T-cell (primary cell): Measurements from ENCODE around the gene KCNK2. TPM values are rescaled to one million over a fixed set of nuclear protein-coding genes. Genes with fewer than 3 reads are reported as not detected.

ENCODE experiments used
- ATAC-seq, 4 experiments: fragments of 200-7000 bp in 3 of 4; fragments of 150-1000 bp in 1 of 4; cut with Tn5 transposase; replicated peaks in 1 of 4; 1 replicate in 3 of 4; 2 replicates in 1 of 4; pipeline ENCODE4 v1.10.0; 2021; ENCODE audit warnings: moderate library complexity in 3 of 4, mild to moderate bottlenecking in 2 of 4, moderate number of reproducible peaks in 1 of 4
- CTCF ChIA-PET, 2 donors: fragments of 300-600 bp; sonication (Branson Sonifier 250); formaldehyde crosslinking; loops; one replicate each; lab custom pipeline; 2022; ENCODE audit warnings: antibody characterized with exemption in 2 of 2; lab: Charles Lee
- POLR2A ChIA-PET, 2 donors: fragments of 300-600 bp; sonication (Branson Sonifier 250); formaldehyde crosslinking; loops; one replicate each; lab custom pipeline; 2022; ENCODE audit warnings: antibody characterized with exemption in 2 of 2; lab: Charles Lee
- DNase-seq, 35 experiments: peaks; one replicate each; pipeline versions ENCODE4 v3.0.0 to v3.0.0-alpha.2; 2013 to 2023
- H3K27ac ChIP-seq: one replicate; pipeline ENCODE4 v1.5.1; 2013; ENCODE audit warnings: low read length
- H3K27me3 ChIP-seq, 2 experiments: replicated peaks in 1 of 2; 1 replicate in 1 of 2; 2 replicates in 1 of 2; pipeline versions ENCODE4 v1.6.1 to v1.7.0; 2013; ENCODE audit warnings: low read length in 1 of 2, mixed read lengths in 1 of 2; ENCODE audit not compliant: control insufficient read depth in 2 of 2, insufficient read depth in 2 of 2; ENCODE audit errors: extremely low read depth in 1 of 2
- H3K36me3 ChIP-seq, 2 donors: 1 replicate in 1 of 2; 2 replicates in 1 of 2; pipeline versions ENCODE4 v1.6.1 to v1.7.0; 2013; ENCODE audit warnings: low read length in 1 of 2; ENCODE audit not compliant: control insufficient read depth in 2 of 2, insufficient read depth in 1 of 2; ENCODE audit errors: extremely low read depth in 1 of 2
- H3K4me1 ChIP-seq, 2 experiments: 1 replicate in 1 of 2; 2 replicates in 1 of 2; pipeline versions ENCODE4 v1.6.1 to v1.7.0; 2013; ENCODE audit warnings: low read length in 2 of 2, mixed read lengths in 1 of 2; ENCODE audit not compliant: insufficient read depth in 2 of 2, control insufficient read depth in 1 of 2; ENCODE audit errors: extremely low read depth in 1 of 2
- H3K4me3 ChIP-seq, 2 donors: 1 replicate in 1 of 2; 2 replicates in 1 of 2; pipeline versions ENCODE4 v1.5.1 to v1.7.0; 2013; ENCODE audit warnings: mild to moderate bottlenecking in 2 of 2, low read length in 1 of 2, moderate library complexity in 1 of 2; ENCODE audit not compliant: control insufficient read depth in 1 of 2; ENCODE audit errors: extremely low read depth in 1 of 2
- H3K9me3 ChIP-seq: 2 replicates; pipeline ENCODE4 v1.7.0; 2013
- H3K27ac Mint-ChIP-seq, 2 donors: one replicate each; pipeline ENCODE4 v1.8.0; 2020 to 2021; ENCODE audit warnings: mild to moderate bottlenecking in 2 of 2, mixed read lengths in 2 of 2
- H3K27me3 Mint-ChIP-seq, 2 donors: one replicate each; pipeline ENCODE4 v1.8.0; 2021 to 2022; ENCODE audit warnings: mixed read lengths in 2 of 2
- H3K36me3 Mint-ChIP-seq: one replicate; pipeline ENCODE4 v1.8.0; 2021; ENCODE audit warnings: mixed read lengths
- H3K4me1 Mint-ChIP-seq, 3 donors: one replicate each; pipeline ENCODE4 v1.8.0; 2020 to 2022; ENCODE audit warnings: mixed read lengths in 3 of 3, mild to moderate bottlenecking in 1 of 3
- H3K4me3 Mint-ChIP-seq, 3 donors: one replicate each; pipeline ENCODE4 v1.8.0; 2020 to 2022; ENCODE audit warnings: mild to moderate bottlenecking in 3 of 3, mixed read lengths in 3 of 3, moderate library complexity in 3 of 3
- H3K9me3 Mint-ChIP-seq, 3 donors: one replicate each; pipeline ENCODE4 v1.8.0; 2020 to 2022; ENCODE audit warnings: mixed read lengths in 3 of 3
- WGBS: methylation state at CpG from one replicate; pipeline ENCODE4 v1.1.5; 2013; ENCODE audit warnings: missing lambda C conversion rate; ENCODE audit not compliant: insufficient coverage; 5-methylcytosine and 5-hydroxymethylcytosine counted together
- total RNA-seq, 35 experiments: library from RNA in 6 of 35; stranded (reverse) in 6 of 35; fragments of 120-200 nt in 1 of 35; gene quantifications; one replicate each; pipeline versions ENCODE4 v1.2.1 to v1.2.4 and lab custom pipeline; 2013 to 2026

KCNK2 gene
- total RNA-seq, 5 donors from 2014 or later (not counting 1 experiment from before 2014, with no cell fraction given) = not detected

GRCh38 chr1:215263636-215264035, 181.1 kb downstream of the KCNK2 start:
- H3K4me1 Mint-ChIP-seq = no peaks in the 10 kb centered on the region
- no peaks in the 10 kb centered on the region for H3K27me3 Mint-ChIP-seq
- H3K9me3 Mint-ChIP-seq = peaks cover 4 to 9% (median 6%) of the 10 kb centered on the region in 3 donors
- Histone ChIP-seq H3K27ac (no peak overlapping the region), H3K9me3 (no peaks in the 10 kb centered on the region), H3K36me3 (no peaks in the 10 kb centered on the region), H3K4me3 (no peak overlapping the region), H3K4me1 (no peaks in the 10 kb centered on the region), H3K27me3 (no peaks in the 10 kb centered on the region)
- no peak overlapping the region for H3K4me3 Mint-ChIP-seq
- ChIA-PET POLR2A (no interaction called here), CTCF (no interaction called here)
- H3K27ac Mint-ChIP-seq = no peak overlapping the region
- DNase-seq = no peak
- H3K36me3 Mint-ChIP-seq = no peaks in the 10 kb centered on the region
- WGBS = no CpG with 5 or more reads among the region's 1 CpG
- no peak for ATAC-seq

- POLR2A ChIA-PET = no interaction called here
- H3K36me3 Mint-ChIP-seq = no peaks in the 10 kb centered on the region
These were observed 182.1 kb downstream of the KCNK2 start for GRCh38 chr1:215264649-215265048.

GRCh38 chr1:215267495-215267894, 185.0 kb downstream of the KCNK2 start:
- Mint-ChIP-seq H3K36me3 (no peaks in the 10 kb centered on the region), H3K27ac (no peak overlapping the region), H3K27me3 (peaks cover 0 to 8% of the 10 kb centered on the region in 2 donors), H3K4me3 (no peak overlapping the region), H3K9me3 (peaks cover 0 to 17% (median 8%) of the 10 kb centered on the region in 3 donors), H3K4me1 (no peaks in the 10 kb centered on the region)
- ChIA-PET POLR2A (no interaction called here), CTCF (interaction anchor here in 1 of 2 donors (0.7 kb wide), 1 partner anchor 63 kb away, joined by 3 read pairs; no protein-coding TSS in a partner anchor)
- no peaks in the 10 kb centered on the region for H3K4me1 ChIP-seq
- WGBS = no CpG with 5 or more reads among the region's 1 CpG
- no peak for DNase-seq
- H3K27ac ChIP-seq = no peak overlapping the region
- ATAC-seq = no peak
- H3K9me3 ChIP-seq = peaks cover 2% of the 10 kb centered on the region
- H3K27me3 ChIP-seq = no peaks in the 10 kb centered on the region
- H3K4me3 ChIP-seq = no peak overlapping the region
- no peaks in the 10 kb centered on the region for H3K36me3 ChIP-seq

More at GRCh38 chr1:215264649-215265048, 182.1 kb downstream of the KCNK2 start:
- Mint-ChIP-seq H3K27me3 (no peaks in the 10 kb centered on the region), H3K9me3 (peaks cover 3 to 6% (median 4%) of the 10 kb centered on the region in 3 donors), H3K27ac (no peak overlapping the region), H3K4me3 (no peak overlapping the region), H3K4me1 (no peaks in the 10 kb centered on the region)
- H3K27me3 ChIP-seq = no peaks in the 10 kb centered on the region
- H3K9me3 ChIP-seq = no peaks in the 10 kb centered on the region
- DNase-seq = no peak
- CTCF ChIA-PET = no interaction called here
- no peaks in the 10 kb centered on the region for H3K36me3 ChIP-seq
- WGBS = no CpG with 5 or more reads among the region's 3 CpGs
- no peak overlapping the region for H3K27ac ChIP-seq
- H3K4me3 ChIP-seq = no peak overlapping the region
- no peaks in the 10 kb centered on the region for H3K4me1 ChIP-seq
- ATAC-seq = no peak

GRCh38 chr1:215269955-215270354, 187.4 kb downstream of the KCNK2 start:
- Histone ChIP-seq H3K9me3 (peaks cover 2% of the 10 kb centered on the region), H3K36me3 (no peaks in the 10 kb centered on the region), H3K4me3 (no peak overlapping the region), H3K27ac (no peak overlapping the region), H3K4me1 (no peaks in the 10 kb centered on the region), H3K27me3 (no peaks in the 10 kb centered on the region)
- ChIA-PET CTCF (no interaction called here), POLR2A (no interaction called here)
- 40% methylated on average over 1 of the region's 3 CpGs for WGBS
- peaks cover 3 to 23% (median 8%) of the 10 kb centered on the region in 3 donors for H3K9me3 Mint-ChIP-seq
- no peak overlapping the region for H3K4me3 Mint-ChIP-seq
- peaks cover 0 to 8% of the 10 kb centered on the region in 2 donors for H3K27me3 Mint-ChIP-seq
- no peak for ATAC-seq
- no peaks in the 10 kb centered on the region for H3K4me1 Mint-ChIP-seq
- no peak overlapping the region for H3K27ac Mint-ChIP-seq
- H3K36me3 Mint-ChIP-seq = no peaks in the 10 kb centered on the region
- no peak for DNase-seq

- no CpG with 5 or more reads among the region's 5 CpGs for WGBS
- H3K4me3 Mint-ChIP-seq = no peak overlapping the region
- ChIA-PET CTCF (no interaction called here), POLR2A (no interaction called here)
- Histone ChIP-seq H3K27ac (no peak overlapping the region), H3K36me3 (no peaks in the 10 kb centered on the region), H3K27me3 (no peaks in the 10 kb centered on the region), H3K4me3 (no peak overlapping the region), H3K4me1 (no peaks in the 10 kb centered on the region), H3K9me3 (peaks cover 2% of the 10 kb centered on the region)
- DNase-seq = no peak
- H3K4me1 Mint-ChIP-seq = no peaks in the 10 kb centered on the region
- ATAC-seq = no peak
- H3K36me3 Mint-ChIP-seq = no peaks in the 10 kb centered on the region
- H3K27me3 Mint-ChIP-seq = peaks cover 0 to 8% of the 10 kb centered on the region in 2 donors
- H3K27ac Mint-ChIP-seq = no peak overlapping the region
- H3K9me3 Mint-ChIP-seq = peaks cover 3 to 24% (median 8%) of the 10 kb centered on the region in 3 donors
These were observed 191.4 kb downstream of the KCNK2 start for GRCh38 chr1:215273838-215274516.

- H3K4me3 Mint-ChIP-seq = no peak overlapping the region
- POLR2A ChIA-PET = no interaction called here
These were observed 194.0 kb downstream of the KCNK2 start for GRCh38 chr1:215276582-215276981.

More at GRCh38 chr1:215276582-215276981, 194.0 kb downstream of the KCNK2 start:
- H3K4me1 ChIP-seq = no peaks in the 10 kb centered on the region
- 50% methylated on average over 1 of the region's 1 CpG for WGBS
- H3K4me1 Mint-ChIP-seq = no peaks in the 10 kb centered on the region
- H3K36me3 ChIP-seq = no peaks in the 10 kb centered on the region
- no peak for DNase-seq
- H3K27ac Mint-ChIP-seq = no peak overlapping the region
- no peaks in the 10 kb centered on the region for H3K27me3 Mint-ChIP-seq
- H3K4me3 ChIP-seq = no peak overlapping the region
- H3K27ac ChIP-seq = no peak overlapping the region
- no peaks in the 10 kb centered on the region for H3K9me3 ChIP-seq
- H3K36me3 Mint-ChIP-seq = no peaks in the 10 kb centered on the region
- CTCF ChIA-PET = no interaction called here
- H3K9me3 Mint-ChIP-seq = peaks cover 0 to 14% (median 3%) of the 10 kb centered on the region in 3 donors
- ATAC-seq = no peak
- no peaks in the 10 kb centered on the region for H3K27me3 ChIP-seq
